NCI-H1105 treated with DMSO at 0.1 percent for 48 hours (cell line): ENCODE measurements around the gene ARID1B.
A peak's percentile ranks its signal among the peaks of the same experiment; 100 is the strongest.
"Not testable (repeated sequence)": the region's sequence is repeated elsewhere in the genome, so short reads cannot be mapped to it uniquely, and the experiment has no call there.

Source experiments
- DNase-seq: peaks from one replicate; lab custom pipeline; 2025; lab: John Stamatoyannopoulos, UW

Gene ARID1B

GRCh38 chr6:157021993-157022740 lies 245.0 kb downstream of the ARID1B start:
- DNase-seq: peak; percentile 95

GRCh38 chr6:157023958-157024357 lies 246.8 kb downstream of the ARID1B start:
- DNase-seq: no peak

GRCh38 chr6:157024745-157025144 lies 247.6 kb downstream of the ARID1B start:
- DNase-seq: no peak

GRCh38 chr6:157025437-157025836 lies 248.3 kb downstream of the ARID1B start:
- no peak for DNase-seq

GRCh38 chr6:157029980-157030690 lies 253.0 kb downstream of the ARID1B start:
- DNase-seq: peak; percentile 90

GRCh38 chr6:157030755-157031154 lies 253.6 kb downstream of the ARID1B start:
- no peak for DNase-seq

- no peak for DNase-seq
These were observed 255.7 kb downstream of the ARID1B start for GRCh38 chr6:157032923-157033322.

GRCh38 chr6:157033428-157034140 lies 256.4 kb downstream of the ARID1B start:
- DNase-seq: no peak

- peak; percentile 77 for DNase-seq
These were observed 257.5 kb downstream of the ARID1B start for GRCh38 chr6:157034436-157035230.

GRCh38 chr6:157035546-157035945 lies 258.4 kb downstream of the ARID1B start:
- DNase-seq: no peak

- DNase-seq: no peak
These were observed 259.1 kb downstream of the ARID1B start for GRCh38 chr6:157036245-157036711.

GRCh38 chr6:157037165-157037564 lies 260.0 kb downstream of the ARID1B start:
- DNase-seq: no peak

- DNase-seq: no peak
These were observed 261.4 kb downstream of the ARID1B start for GRCh38 chr6:157038610-157039009.

- DNase-seq: not testable (repeated sequence)
These were observed 262.5 kb downstream of the ARID1B start for GRCh38 chr6:157039639-157040038.

- no peak for DNase-seq
These were observed 263.0 kb downstream of the ARID1B start for GRCh38 chr6:157040191-157040590.

GRCh38 chr6:157045831-157046454 lies 268.8 kb downstream of the ARID1B start:
- DNase-seq: peak; percentile 80

GRCh38 chr6:157046776-157047175 lies 269.6 kb downstream of the ARID1B start:
- no peak for DNase-seq

GRCh38 chr6:157047328-157047727 lies 270.1 kb downstream of the ARID1B start:
- no peak for DNase-seq

- DNase-seq: no peak
These were observed 270.8 kb downstream of the ARID1B start for GRCh38 chr6:157047951-157048350.

GRCh38 chr6:157049133-157049532 lies 272.0 kb downstream of the ARID1B start:
- DNase-seq: no peak

- peak; percentile 98 for DNase-seq
These were observed 273.5 kb downstream of the ARID1B start for GRCh38 chr6:157050537-157051265.
